Measurements from ENCODE around the gene GALNT12.

Gene GALNT12

GRCh38 chr9:98854266-98854665 is 46.8 kb downstream of the GALNT12 start:
- Histone ChIP-seq H3K9ac (ENCODE audit: low read length) (no peak overlapping the region), H3K4me2 (ENCODE audit: low read length) (no peak overlapping the region), H3K4me1 (ENCODE audit: low read length) (no peaks in the 10 kb centered on the region), H3K36me3 (replicated peaks; ENCODE audit: low read depth, low read length) (no peaks in the 10 kb centered on the region), H3K4me3 (ENCODE audit: low read length) (no peak overlapping the region), H3K27ac (ENCODE audit: low read length) (no peak overlapping the region), H3K9me3 (ENCODE audit: insufficient read depth, low read length) (no peaks in the 10 kb centered on the region), H2AFZ (ENCODE audit: low read depth, low read length) (no peak overlapping the region), H4K20me1 (ENCODE audit: insufficient read depth, low read length) (no peaks in the 10 kb centered on the region), H3K27me3 (ENCODE audit: low read depth, low read length) (peaks cover 4% of the 10 kb centered on the region; the same call in 1 of the 2 replicates), H3K79me2 (ENCODE audit: low read length) (no peaks in the 10 kb centered on the region)
- TF ChIP-seq, protein P1, sequence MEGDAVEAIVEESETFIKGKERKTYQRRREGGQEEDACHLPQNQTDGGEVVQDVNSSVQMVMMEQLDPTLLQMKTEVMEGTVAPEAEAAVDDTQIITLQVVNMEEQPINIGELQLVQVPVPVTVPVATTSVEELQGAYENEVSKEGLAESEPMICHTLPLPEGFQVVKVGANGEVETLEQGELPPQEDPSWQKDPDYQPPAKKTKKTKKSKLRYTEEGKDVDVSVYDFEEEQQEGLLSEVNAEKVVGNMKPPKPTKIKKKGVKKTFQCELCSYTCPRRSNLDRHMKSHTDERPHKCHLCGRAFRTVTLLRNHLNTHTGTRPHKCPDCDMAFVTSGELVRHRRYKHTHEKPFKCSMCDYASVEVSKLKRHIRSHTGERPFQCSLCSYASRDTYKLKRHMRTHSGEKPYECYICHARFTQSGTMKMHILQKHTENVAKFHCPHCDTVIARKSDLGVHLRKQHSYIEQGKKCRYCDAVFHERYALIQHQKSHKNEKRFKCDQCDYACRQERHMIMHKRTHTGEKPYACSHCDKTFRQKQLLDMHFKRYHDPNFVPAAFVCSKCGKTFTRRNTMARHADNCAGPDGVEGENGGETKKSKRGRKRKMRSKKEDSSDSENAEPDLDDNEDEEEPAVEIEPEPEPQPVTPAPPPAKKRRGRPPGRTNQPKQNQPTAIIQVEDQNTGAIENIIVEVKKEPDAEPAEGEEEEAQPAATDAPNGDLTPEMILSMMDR (IDR thresholded peaks at IDR 0.05; ENCODE audit: low read depth, low read length): no peak
- TF ChIP-seq EZH2phosphoT487 (IDR thresholded peaks at IDR 0.05; ENCODE audit: low read depth): no peak

- Histone ChIP-seq H3K9ac (ENCODE audit: low read length) (no peak overlapping the region), H3K4me3 (ENCODE audit: low read length) (no peak overlapping the region), H3K36me3 (replicated peaks; ENCODE audit: low read depth, low read length) (no peaks in the 10 kb centered on the region), H3K9me3 (ENCODE audit: insufficient read depth, low read length) (no peaks in the 10 kb centered on the region), H2AFZ (ENCODE audit: low read depth, low read length) (no peak overlapping the region), H3K27me3 (ENCODE audit: low read depth, low read length) (peaks cover 8% of the 10 kb centered on the region; the same call in 1 of the 2 replicates), H3K79me2 (ENCODE audit: low read length) (no peaks in the 10 kb centered on the region), H3K4me1 (ENCODE audit: low read length) (no peaks in the 10 kb centered on the region), H4K20me1 (ENCODE audit: insufficient read depth, low read length) (no peaks in the 10 kb centered on the region), H3K27ac (ENCODE audit: low read length) (no peak overlapping the region), H3K4me2 (ENCODE audit: low read length) (no peak overlapping the region)
- TF ChIP-seq EZH2phosphoT487 (IDR thresholded peaks at IDR 0.05; ENCODE audit: low read depth): no peak
- TF ChIP-seq, protein P1 (IDR thresholded peaks at IDR 0.05; ENCODE audit: low read depth, low read length): no peak
These were observed 48.1 kb downstream of the GALNT12 start for GRCh38 chr9:98855592-98855991.

- Histone ChIP-seq H3K79me2 (ENCODE audit: low read length) (no peaks in the 10 kb centered on the region), H3K36me3 (replicated peaks; ENCODE audit: low read depth, low read length) (no peaks in the 10 kb centered on the region), H3K4me1 (ENCODE audit: low read length) (no peaks in the 10 kb centered on the region), H3K9ac (ENCODE audit: low read length) (no peak overlapping the region), H3K9me3 (ENCODE audit: insufficient read depth, low read length) (no peaks in the 10 kb centered on the region), H3K27me3 (ENCODE audit: low read depth, low read length) (peaks cover 12% of the 10 kb centered on the region), H3K27ac (ENCODE audit: low read length) (no peak overlapping the region), H3K4me2 (ENCODE audit: low read length) (no peak overlapping the region), H3K4me3 (ENCODE audit: low read length) (no peak overlapping the region), H2AFZ (ENCODE audit: low read depth, low read length) (no peak overlapping the region), H4K20me1 (ENCODE audit: insufficient read depth, low read length) (no peaks in the 10 kb centered on the region)
- no peak for TF ChIP-seq EZH2phosphoT487 (IDR thresholded peaks at IDR 0.05; ENCODE audit: low read depth)
- TF ChIP-seq, protein P1 (IDR thresholded peaks at IDR 0.05; ENCODE audit: low read depth, low read length): no peak
These were observed 49.5 kb downstream of the GALNT12 start for GRCh38 chr9:98856982-98857381.

DNA sequence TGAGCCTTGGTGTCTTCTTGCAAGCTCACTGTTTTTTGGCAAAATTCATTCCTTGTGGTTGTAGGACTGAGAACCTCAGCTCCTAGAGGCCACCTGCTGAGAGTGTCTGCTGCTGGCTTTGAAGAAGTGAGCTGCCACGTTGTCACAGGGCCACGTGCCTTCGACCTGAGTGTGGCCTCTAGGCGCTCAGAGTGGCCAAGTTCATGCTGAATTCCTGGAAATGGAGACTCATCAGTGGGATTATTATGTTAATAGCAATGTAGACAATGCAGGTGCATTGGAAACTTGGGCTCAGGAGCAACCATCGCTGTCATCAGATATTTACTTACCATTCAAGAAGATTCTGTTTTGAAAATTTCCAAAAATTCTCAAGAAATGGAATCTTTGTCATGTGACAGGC is 52.5 kb downstream of the GALNT12 start:
- Histone ChIP-seq H3K27me3 (ENCODE audit: low read depth, low read length) (peaks cover 27% of the 10 kb centered on the region), H3K4me2 (ENCODE audit: low read length) (no peak overlapping the region), H4K20me1 (ENCODE audit: insufficient read depth, low read length) (no peaks in the 10 kb centered on the region), H3K4me3 (ENCODE audit: low read length) (no peak overlapping the region), H3K36me3 (replicated peaks; ENCODE audit: low read depth, low read length) (no peaks in the 10 kb centered on the region), H3K9ac (ENCODE audit: low read length) (no peak overlapping the region), H3K9me3 (ENCODE audit: insufficient read depth, low read length) (no peaks in the 10 kb centered on the region), H3K79me2 (ENCODE audit: low read length) (no peaks in the 10 kb centered on the region), H2AFZ (ENCODE audit: low read depth, low read length) (no peak overlapping the region), H3K27ac (ENCODE audit: low read length) (no peak overlapping the region), H3K4me1 (ENCODE audit: low read length) (no peaks in the 10 kb centered on the region)
- TF ChIP-seq, protein P1 (IDR thresholded peaks at IDR 0.05; ENCODE audit: low read depth, low read length): no peak
- no peak for TF ChIP-seq EZH2phosphoT487 (IDR thresholded peaks at IDR 0.05; ENCODE audit: low read depth)
